ENCODE measurements around the gene TRAF1.

DNA sequence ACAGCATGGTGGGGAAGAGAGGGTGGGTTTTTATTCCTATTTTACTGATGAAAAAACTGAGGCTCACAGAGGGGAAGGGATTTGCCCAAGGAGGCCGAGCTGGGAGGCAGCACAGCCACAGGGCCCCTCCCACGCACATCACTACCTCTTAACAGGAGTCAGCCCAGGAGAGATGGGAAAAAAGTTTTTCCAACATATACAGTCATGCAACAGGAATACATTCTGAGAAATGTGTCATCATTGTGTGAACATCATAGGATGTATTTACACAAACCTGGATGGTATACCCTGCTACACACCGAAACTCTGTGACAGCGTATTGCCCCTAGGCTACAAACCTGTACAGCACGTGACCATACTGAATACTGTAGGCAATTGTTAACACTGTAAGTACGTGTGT, 11.6 kb downstream of the TRAF1 start:
- no peak for TF ChIP-seq POLR2A (IDR thresholded peaks at IDR 0.05)
- TF ChIP-seq, protein P1, sequence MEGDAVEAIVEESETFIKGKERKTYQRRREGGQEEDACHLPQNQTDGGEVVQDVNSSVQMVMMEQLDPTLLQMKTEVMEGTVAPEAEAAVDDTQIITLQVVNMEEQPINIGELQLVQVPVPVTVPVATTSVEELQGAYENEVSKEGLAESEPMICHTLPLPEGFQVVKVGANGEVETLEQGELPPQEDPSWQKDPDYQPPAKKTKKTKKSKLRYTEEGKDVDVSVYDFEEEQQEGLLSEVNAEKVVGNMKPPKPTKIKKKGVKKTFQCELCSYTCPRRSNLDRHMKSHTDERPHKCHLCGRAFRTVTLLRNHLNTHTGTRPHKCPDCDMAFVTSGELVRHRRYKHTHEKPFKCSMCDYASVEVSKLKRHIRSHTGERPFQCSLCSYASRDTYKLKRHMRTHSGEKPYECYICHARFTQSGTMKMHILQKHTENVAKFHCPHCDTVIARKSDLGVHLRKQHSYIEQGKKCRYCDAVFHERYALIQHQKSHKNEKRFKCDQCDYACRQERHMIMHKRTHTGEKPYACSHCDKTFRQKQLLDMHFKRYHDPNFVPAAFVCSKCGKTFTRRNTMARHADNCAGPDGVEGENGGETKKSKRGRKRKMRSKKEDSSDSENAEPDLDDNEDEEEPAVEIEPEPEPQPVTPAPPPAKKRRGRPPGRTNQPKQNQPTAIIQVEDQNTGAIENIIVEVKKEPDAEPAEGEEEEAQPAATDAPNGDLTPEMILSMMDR (IDR thresholded peaks at IDR 0.05): no peak

All from testis (tissue), 2 donors.